HFFc6 (cell line): Measurements from ENCODE around the gene P2RY2. TPM values are rescaled to one million over a fixed set of nuclear protein-coding genes. Genes with fewer than 3 reads are reported as not detected.

Source experiments
- DNase-seq: peaks from one replicate; pipeline ENCODE4 v3.0.0-alpha.2; 2018
- H3K27ac Mint-ChIP-seq: 2 replicates; pipeline ENCODE4 v1.8.0; 2020; ENCODE audit warnings: mild to moderate bottlenecking, mixed read lengths
- H3K27me3 Mint-ChIP-seq: 2 replicates; pipeline ENCODE4 v1.8.0; 2021; ENCODE audit warnings: mild to moderate bottlenecking, moderate library complexity, mixed read lengths; ENCODE audit not compliant: insufficient read depth
- H3K36me3 Mint-ChIP-seq: 2 replicates; pipeline ENCODE4 v1.8.0; 2021; ENCODE audit warnings: low read depth, mixed read lengths
- H3K4me1 Mint-ChIP-seq: 2 replicates; pipeline ENCODE4 v1.8.0; 2020; ENCODE audit warnings: low read depth, mixed read lengths
- H3K4me3 Mint-ChIP-seq: 2 replicates; pipeline ENCODE4 v1.8.0; 2020; ENCODE audit warnings: mild to moderate bottlenecking, moderate library complexity, mixed read lengths
- H3K9me3 Mint-ChIP-seq: 2 replicates; pipeline ENCODE4 v1.8.0; 2020; ENCODE audit warnings: mild to moderate bottlenecking, mixed read lengths
- CTCF ChIP-seq: fragments of 200-600 bp; sonication (generic); IDR thresholded peaks from 2 replicates; pipeline ENCODE4 v1.5.0; 2021; ENCODE audit warnings: antibody characterized with exemption, mild to moderate bottlenecking
- total RNA-seq, 6 experiments: library from RNA; stranded (reverse); fragmentation: NEBNext Ultra II Directional; extraction: Animal tissue kit (Norgen Biotek cat#: 25700); gene quantifications; 2 replicates in 1 of 6; 3 replicates in 5 of 6; pipeline ENCODE4 v1.2.3, GENCODE V29; 2021

P2RY2 gene
- total RNA-seq, 6 experiments from 2014 or later = 0.08 to 0.20 (median 0.16) TPM; not detected in 1

DNA sequence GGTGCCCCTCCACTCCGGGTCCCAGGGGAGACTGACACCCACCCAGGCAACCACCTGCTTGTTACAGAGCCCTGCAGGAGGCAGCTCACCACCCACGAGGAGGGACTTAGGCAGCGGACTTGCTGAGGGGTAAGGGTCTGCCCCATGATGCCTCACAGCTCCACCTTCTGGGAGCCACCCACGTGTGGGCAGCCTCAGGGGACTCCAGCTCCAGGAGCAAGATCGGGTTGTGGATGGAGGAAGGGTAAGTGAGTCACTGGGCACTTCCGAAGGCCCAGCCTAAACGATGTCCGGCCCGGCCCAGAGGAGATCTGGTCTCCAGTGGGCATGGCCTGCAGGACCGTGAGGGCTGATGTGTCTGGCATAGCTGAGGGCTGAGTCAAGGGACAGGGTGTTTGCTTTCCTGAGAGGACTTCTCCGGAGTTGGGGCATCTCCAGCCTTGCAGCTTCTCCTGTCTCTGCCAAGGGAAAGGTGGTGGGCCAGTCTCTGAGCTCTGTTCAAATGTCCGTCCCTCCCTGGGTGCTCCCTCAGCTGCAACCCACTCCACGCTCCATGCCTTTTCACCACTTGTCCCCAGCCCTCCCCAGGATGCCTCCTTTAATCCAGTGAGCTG is 32.3 kb upstream of the P2RY2 start:
- Mint-ChIP-seq H3K27me3 (no peaks in the 10 kb centered on the region), H3K27ac (peak overlapping the region; percentile 87), H3K4me1 (peaks cover 33% of the 10 kb centered on the region), H3K36me3 (no peaks in the 10 kb centered on the region), H3K9me3 (no peaks in the 10 kb centered on the region), H3K4me3 (peak overlapping the region; percentile 60)
- peak; percentile 93 for DNase-seq
- no peak for TF ChIP-seq CTCF

DNA sequence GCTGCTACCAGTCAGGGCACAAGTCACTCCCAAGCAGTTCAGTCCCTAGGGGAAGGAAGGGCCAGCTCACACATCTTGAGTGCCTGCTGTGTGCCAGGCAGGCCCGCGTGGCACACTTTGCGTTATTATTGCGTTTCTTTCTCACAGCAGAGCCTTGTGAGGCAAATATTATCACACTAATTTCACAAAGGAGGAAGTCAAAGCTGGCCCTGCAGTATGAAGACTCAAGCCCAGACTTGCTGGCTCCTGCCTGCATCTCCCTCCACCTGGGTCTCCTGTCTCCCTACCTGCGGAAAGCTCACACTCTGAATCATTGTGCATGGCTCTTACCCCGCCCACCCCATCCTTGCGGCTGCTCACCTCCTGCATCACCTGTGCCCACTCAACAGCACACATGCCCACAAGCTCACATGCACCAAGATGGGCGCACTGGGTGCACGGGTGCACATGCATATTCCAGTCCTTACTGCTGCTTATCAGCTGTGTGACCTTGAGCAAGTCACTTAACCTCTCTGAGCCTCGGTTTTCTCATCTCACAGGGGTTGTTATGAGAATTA is 31.7 kb upstream of the P2RY2 start:
- Mint-ChIP-seq H3K4me1 (peaks cover 33% of the 10 kb centered on the region), H3K4me3 (peak overlapping the region; percentile 60), H3K36me3 (no peaks in the 10 kb centered on the region), H3K27ac (peak overlapping the region; percentile 87), H3K9me3 (no peaks in the 10 kb centered on the region), H3K27me3 (no peaks in the 10 kb centered on the region)
- TF ChIP-seq CTCF = no peak
- DNase-seq = no peak

DNA sequence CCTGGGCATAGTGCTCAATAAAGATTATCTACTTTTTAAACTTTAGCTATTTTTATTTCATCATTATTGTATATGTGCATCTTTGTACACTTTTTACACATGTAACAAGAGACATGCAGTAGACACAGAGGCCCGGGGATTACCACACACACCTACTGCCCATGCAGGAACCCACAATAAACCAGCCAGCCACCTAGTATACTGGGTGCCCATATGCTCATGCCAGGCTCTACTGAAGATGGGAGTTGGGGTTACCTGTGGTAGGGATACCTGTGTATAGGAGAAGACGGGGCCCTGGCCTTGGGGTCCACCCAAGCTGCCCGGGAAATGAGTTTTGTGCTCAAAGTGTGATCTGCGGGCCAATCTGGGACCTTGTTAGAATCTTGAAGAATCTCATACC is 31.2 kb upstream of the P2RY2 start:
- no peaks in the 10 kb centered on the region for H3K36me3 Mint-ChIP-seq
- peaks cover 33% of the 10 kb centered on the region for H3K4me1 Mint-ChIP-seq
- no peaks in the 10 kb centered on the region for H3K9me3 Mint-ChIP-seq
- H3K27me3 Mint-ChIP-seq = no peaks in the 10 kb centered on the region
- H3K27ac Mint-ChIP-seq = peak overlapping the region; percentile 87
- no peak for TF ChIP-seq CTCF
- DNase-seq = no peak
- H3K4me3 Mint-ChIP-seq = no peak overlapping the region

GRCh38 chr11:73187854-73188253 is 30.2 kb upstream of the P2RY2 start:
- Mint-ChIP-seq H3K36me3 (no peaks in the 10 kb centered on the region), H3K4me1 (peaks cover 33% of the 10 kb centered on the region), H3K4me3 (no peak overlapping the region), H3K9me3 (no peaks in the 10 kb centered on the region), H3K27me3 (no peaks in the 10 kb centered on the region), H3K27ac (no peak overlapping the region)
- TF ChIP-seq CTCF = no peak
- no peak for DNase-seq

DNA sequence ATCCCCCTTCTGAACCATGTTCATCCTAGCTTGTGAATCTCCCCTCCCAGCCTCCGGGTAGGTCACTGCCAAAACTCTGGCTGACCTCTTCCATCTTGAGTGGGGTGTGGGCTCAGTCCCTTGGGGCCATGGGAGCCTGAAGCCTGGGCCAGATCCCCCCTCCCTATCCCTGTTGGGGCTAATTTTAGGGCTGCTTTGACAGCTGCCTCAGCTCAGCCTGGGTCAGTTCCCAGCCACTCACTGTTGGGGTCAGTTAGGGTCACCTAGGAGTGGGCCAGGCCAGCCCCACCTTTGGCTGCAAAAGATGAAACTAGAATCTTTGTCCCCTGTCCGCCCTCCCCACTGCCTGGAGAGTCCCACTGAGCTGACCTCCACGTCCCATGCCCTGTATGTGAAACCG is 29.8 kb upstream of the P2RY2 start:
- Mint-ChIP-seq H3K27me3 (no peaks in the 10 kb centered on the region; the same call in 1 of the 2 replicates), H3K4me1 (peaks cover 33% of the 10 kb centered on the region), H3K27ac (no peak overlapping the region), H3K9me3 (no peaks in the 10 kb centered on the region), H3K4me3 (no peak overlapping the region), H3K36me3 (no peaks in the 10 kb centered on the region)
- TF ChIP-seq CTCF = no peak
- no peak for DNase-seq
